BE2C (cell line): ENCODE measurements around the gene PAX2.

Experiments used
- DNase-seq: peaks from one replicate; pipeline ENCODE4 v3.0.0-alpha.2; 2020
- H3K27me3 ChIP-seq: fragments of 250-450 bp; sonication (Bioruptor Pico); 2 replicates; pipeline ENCODE4 v1.5.1; 2020; ENCODE audit warnings: mild to moderate bottlenecking
- H3K36me3 ChIP-seq: fragments of 250-450 bp; sonication (Bioruptor Pico); 2 replicates; pipeline ENCODE4 v1.5.1; 2020; ENCODE audit warnings: mild to moderate bottlenecking
- H3K4me1 ChIP-seq: fragments of 250-450 bp; sonication (Bioruptor Pico); 2 replicates; pipeline ENCODE4 v1.5.1; 2020
- H3K4me3 ChIP-seq: 2 replicates; pipeline ENCODE4 v1.5.1; 2011; ENCODE audit warnings: low read depth, low read length
- H3K9me3 ChIP-seq: fragments of 250-450 bp; sonication (Bioruptor Pico); 2 replicates; pipeline ENCODE4 v1.5.1; 2020
- CTCF ChIP-seq: IDR thresholded peaks from 2 replicates; pipeline ENCODE4 v1.5.1; 2012; ENCODE audit warnings: mild to moderate bottlenecking, low read depth, low read length

Gene PAX2

GRCh38 chr10:100732241-100732596 lies 13.2 kb upstream of the PAX2 start:
- Histone ChIP-seq H3K27me3 (peaks cover 63% of the 10 kb centered on the region), H3K36me3 (no peaks in the 10 kb centered on the region), H3K4me3 (no peak overlapping the region), H3K9me3 (no peaks in the 10 kb centered on the region), H3K4me1 (no peaks in the 10 kb centered on the region)
- no peak for DNase-seq
- TF ChIP-seq CTCF = no peak

DNA sequence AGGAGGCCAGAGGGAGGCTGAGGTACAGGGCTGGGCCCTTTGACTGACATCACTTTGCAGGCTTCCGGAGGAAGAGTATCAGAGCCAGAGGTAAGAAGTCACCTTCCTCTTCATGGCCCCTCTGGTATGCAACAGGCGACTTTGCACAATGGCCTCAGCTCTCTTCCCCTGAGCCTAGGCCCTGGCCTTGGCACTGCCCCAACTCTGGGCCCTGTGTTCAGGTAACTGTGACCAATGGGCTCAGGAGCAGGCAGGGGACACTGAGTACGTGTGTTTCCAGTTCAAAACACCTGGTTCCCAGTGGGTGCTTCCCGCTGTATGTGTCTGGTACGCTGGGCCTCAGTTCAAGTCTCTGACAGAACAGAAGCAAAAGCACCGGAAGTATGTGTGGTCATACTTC lies 12.1 kb upstream of the PAX2 start:
- Histone ChIP-seq H3K9me3 (no peaks in the 10 kb centered on the region), H3K4me1 (no peaks in the 10 kb centered on the region), H3K27me3 (peaks cover 74% of the 10 kb centered on the region), H3K4me3 (no peak overlapping the region), H3K36me3 (no peaks in the 10 kb centered on the region)
- no peak for TF ChIP-seq CTCF
- DNase-seq = no peak

GRCh38 chr10:100734295-100735086 lies 10.9 kb upstream of the PAX2 start:
- Histone ChIP-seq H3K4me3 (no peak overlapping the region), H3K9me3 (no peaks in the 10 kb centered on the region), H3K27me3 (peaks cover 86% of the 10 kb centered on the region), H3K4me1 (no peaks in the 10 kb centered on the region), H3K36me3 (no peaks in the 10 kb centered on the region)
- no peak for DNase-seq
- TF ChIP-seq CTCF = no peak

- Histone ChIP-seq H3K9me3 (no peaks in the 10 kb centered on the region), H3K4me1 (no peaks in the 10 kb centered on the region), H3K36me3 (no peaks in the 10 kb centered on the region), H3K4me3 (no peak overlapping the region), H3K27me3 (peaks cover 86% of the 10 kb centered on the region)
- no peak for DNase-seq
- no peak for TF ChIP-seq CTCF
Observed at GRCh38 chr10:100735087-100735336, 10.4 kb upstream of the PAX2 start.

- Histone ChIP-seq H3K36me3 (no peaks in the 10 kb centered on the region), H3K4me3 (no peak overlapping the region), H3K27me3 (peaks cover 86% of the 10 kb centered on the region), H3K9me3 (no peaks in the 10 kb centered on the region), H3K4me1 (no peaks in the 10 kb centered on the region)
- TF ChIP-seq CTCF = no peak
- no peak for DNase-seq
Observed at GRCh38 chr10:100735337-100736143, 9.8 kb upstream of the PAX2 start.

DNA sequence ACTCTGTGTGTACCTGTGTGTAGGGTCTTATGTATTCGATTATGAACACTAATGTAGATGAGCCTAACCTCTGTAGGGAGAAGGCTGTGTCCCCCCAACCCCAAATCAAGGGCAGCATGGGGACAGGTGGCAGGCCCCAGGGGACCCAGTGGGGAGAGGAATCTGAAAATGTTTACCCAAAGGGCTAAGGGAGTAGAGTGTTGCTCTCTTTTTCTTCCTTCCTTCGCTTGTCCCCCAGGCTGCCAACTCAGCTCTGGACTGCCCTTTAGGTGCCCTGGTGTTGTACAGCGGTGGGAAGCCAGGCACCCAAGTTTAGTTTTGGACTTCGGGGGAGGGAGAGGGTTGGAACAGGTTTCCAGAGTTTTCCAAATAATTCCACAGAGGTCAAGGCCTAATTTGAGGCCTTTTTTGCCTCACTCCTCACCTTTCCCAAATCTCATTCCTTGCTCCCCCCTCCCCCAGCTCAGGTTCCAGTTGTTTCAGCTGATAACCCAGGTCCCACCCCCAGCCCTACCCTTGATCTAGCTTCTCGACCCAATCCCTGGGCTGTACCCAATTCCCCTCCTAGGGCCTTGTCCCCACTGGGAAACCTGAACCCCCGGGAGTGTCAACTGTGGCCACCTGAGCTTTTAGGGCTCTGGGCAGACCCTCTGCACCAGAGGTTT lies 9.1 kb upstream of the PAX2 start:
- no peak overlapping the region for H3K4me3 ChIP-seq
- no peak for TF ChIP-seq CTCF
- no peak for DNase-seq
- no peaks in the 10 kb centered on the region for H3K36me3 ChIP-seq
- no peaks in the 10 kb centered on the region for H3K9me3 ChIP-seq
- H3K27me3 ChIP-seq = peaks cover 86% of the 10 kb centered on the region
- no peaks in the 10 kb centered on the region for H3K4me1 ChIP-seq
